AML-193 (cell line): ENCODE measurements around the gene PIMREG.

Experiments used
- DNase-seq, 2 experiments: peaks; one replicate each; lab custom pipeline; 2025; lab: John Stamatoyannopoulos, UW

Gene PIMREG, protein sequence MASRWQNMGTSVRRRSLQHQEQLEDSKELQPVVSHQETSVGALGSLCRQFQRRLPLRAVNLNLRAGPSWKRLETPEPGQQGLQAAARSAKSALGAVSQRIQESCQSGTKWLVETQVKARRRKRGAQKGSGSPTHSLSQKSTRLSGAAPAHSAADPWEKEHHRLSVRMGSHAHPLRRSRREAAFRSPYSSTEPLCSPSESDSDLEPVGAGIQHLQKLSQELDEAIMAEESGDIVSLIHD

DNA sequence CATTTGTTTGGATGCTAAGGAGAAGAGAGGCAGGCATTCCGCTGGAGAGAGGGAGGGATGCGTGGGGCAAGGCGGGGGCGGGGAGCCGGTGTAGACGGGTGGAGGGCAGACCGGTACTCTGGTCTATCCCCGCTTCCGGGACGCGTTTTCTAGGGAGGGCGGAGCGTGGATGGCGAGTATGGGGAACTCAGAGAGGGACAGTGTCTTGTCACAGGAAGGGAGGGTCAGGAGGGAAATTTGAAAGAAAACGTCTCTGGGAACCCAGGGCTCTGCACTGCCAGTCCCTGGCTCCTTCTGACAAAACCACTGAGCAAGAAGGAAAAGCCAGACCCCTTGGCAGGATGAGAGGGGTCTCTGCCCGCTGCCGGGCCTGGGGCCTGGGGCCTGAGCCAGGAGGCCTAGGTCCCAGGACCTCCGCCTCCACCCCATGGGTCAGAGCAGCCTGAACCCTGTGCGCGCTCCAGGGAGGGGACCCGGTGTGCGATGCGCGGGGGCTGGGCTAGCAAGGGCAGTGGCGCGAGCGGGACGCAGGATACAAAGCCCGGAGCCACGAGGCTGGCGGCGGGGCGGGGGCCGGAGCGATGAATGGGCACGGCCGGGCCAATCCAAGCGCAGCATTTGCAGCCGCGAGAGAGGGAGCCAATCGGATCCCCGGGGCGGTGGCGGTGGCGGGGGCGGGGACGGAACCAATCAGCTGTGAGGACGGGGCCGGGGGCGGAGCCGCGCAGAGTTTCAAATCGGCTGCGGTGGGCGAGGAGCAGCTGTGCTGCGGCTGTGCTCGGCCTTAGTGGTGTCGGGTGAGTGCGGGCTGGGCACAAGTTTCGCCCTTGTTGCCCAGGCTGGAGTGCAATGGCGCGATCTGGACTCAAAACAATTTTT lies at the start of gene PIMREG:
TSS of gene PIMREG (plus strand) at position 764 of the 879 bp plus-strand sequence. CDS start 656 bp downstream, outside the sequence.
- peak; percentile 69 to 70 for DNase-seq

DNA sequence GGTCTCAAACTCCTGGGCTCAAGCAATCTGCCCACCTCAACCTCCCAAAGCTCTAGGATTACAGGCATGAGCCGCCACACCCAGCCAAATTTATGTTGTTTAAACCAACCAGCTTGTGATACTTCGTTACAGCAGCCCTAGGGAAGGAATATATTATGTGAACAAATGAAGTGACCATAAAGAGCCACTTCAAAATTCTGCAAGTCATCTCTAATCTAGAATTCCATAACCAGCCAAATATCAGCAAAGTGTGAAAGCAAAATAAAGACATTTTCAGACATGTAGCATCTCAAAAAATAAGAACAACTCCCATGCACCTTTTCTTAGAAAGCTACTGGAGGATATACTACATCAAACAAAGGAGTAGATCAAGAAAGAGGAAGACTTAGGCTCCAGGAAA lies 45.3 kb upstream of the PIMREG start:
- no peak for DNase-seq

DNA sequence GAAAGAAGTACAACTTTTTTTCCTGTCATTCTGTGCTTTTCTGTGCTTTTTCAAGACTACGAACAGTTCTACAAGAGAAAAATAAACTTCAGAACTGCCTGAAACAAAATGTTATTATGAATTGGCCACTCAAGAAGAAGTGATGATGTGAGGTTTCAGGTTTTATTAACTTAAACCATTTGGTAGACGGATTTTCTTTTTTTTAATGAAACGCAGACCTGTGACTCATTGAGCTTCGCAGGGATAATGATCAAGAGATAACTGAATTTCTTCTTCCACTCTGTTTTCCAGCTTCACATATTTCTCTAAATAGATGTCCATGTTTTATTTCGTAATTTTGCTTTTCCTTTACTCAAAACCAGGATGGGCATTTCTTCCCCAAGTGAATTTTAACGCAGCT lies 42.0 kb upstream of the PIMREG start:
- no peak for DNase-seq

DNA sequence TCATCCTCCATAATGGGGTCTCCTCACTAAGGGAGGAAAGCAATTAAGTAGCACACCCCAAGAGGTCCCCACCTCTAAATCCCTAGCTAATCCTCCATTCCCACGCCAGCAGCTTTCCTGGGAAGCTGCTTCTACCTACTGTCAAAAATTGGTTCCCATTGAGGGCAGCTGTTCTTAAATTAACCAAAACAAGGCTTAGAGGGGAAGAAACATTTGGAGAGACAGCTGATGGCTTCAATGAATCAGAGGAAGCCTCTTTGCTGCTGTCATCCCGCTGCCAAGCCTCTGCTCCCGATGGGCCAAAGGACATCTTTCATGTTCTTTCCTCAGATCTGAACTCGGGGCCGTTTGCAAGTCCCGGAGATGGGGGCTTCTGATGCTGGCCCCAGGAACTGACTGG lies 36.0 kb upstream of the PIMREG start:
- no peak for DNase-seq

DNA sequence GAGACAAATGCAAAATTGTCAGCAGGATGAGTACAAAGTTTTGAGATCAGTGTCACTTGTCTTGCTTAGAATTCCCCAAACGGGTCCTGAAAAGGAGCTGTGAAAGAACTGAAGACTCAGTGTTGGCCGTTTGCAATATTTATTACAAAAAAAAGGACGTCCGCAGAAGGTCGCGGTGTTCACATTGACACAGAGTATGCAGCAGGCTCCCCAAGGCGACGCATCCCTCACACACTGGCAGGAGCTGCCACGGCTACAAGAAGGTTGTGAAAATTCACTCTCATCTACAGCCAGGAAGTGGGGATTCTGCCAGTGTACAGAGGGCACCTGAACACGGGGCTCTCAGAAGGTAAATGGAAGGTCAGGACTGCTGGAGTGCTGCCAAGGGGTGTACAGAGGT lies 35.5 kb upstream of the PIMREG start:
- no peak for DNase-seq

DNA sequence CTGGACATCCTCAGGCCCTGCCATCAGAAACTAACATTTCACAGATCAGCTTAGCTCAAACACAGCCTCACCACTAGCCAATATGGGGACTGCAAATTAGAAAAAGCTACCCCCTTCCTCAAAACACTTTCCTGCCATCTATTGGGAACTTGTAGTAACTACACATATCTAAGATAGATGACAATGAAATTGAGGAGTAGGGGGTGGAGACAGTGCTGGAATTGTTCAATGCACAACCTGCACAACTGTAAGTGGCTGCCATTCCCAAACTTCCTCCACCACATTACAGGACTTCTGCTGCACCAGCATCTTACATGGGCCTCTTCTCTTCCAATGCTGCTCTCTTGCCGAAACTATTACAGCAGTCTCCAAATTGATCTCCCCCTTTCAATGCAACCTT lies 31.2 kb upstream of the PIMREG start:
- DNase-seq, result peak; percentile 12 to 32

DNA sequence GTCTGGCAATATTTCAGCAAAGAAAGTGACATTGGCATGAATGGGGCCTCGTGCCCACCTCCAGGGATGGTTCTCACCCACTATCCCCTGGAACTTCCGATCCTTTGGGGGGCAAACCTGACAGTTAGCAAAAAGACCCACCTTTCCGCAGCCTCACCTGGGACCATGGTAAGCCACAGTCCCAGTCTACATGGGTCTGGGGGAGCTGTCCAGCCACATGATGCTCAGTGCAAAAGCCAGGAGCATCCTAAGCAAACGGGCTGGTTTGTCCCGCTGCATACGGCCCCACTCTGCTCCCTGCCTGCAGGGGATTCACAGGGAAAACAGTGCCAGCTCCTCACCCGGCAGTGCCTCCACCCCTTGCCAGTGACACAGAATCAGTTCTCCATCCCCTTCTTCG lies 28.6 kb upstream of the PIMREG start:
- no peak for DNase-seq

DNA sequence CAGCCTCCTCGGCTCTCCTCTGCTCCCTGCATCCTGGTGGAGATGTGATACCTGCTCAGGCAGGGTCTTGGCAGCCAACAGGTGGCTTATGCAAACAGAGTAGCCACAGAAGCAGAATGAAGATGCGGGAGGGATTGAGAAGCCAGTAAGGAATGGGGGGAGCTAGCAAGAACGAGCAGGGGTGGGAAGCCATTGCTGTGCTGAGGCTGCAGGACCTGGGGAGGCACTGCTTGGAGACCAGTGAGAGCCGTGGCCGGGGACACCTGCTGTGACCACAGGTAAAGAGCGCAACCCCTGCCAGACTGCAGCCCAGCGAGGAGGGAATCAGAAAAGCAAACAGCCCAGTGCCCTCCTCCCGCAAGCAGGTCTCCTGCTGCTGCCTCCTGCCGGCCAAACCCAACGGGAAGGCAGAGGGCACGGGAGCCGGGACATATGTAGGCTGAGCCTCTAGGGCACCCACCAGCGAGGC lies 24.0 kb upstream of the PIMREG start:
- peak in 1 of 2 experiments; percentile 0 for DNase-seq

DNA sequence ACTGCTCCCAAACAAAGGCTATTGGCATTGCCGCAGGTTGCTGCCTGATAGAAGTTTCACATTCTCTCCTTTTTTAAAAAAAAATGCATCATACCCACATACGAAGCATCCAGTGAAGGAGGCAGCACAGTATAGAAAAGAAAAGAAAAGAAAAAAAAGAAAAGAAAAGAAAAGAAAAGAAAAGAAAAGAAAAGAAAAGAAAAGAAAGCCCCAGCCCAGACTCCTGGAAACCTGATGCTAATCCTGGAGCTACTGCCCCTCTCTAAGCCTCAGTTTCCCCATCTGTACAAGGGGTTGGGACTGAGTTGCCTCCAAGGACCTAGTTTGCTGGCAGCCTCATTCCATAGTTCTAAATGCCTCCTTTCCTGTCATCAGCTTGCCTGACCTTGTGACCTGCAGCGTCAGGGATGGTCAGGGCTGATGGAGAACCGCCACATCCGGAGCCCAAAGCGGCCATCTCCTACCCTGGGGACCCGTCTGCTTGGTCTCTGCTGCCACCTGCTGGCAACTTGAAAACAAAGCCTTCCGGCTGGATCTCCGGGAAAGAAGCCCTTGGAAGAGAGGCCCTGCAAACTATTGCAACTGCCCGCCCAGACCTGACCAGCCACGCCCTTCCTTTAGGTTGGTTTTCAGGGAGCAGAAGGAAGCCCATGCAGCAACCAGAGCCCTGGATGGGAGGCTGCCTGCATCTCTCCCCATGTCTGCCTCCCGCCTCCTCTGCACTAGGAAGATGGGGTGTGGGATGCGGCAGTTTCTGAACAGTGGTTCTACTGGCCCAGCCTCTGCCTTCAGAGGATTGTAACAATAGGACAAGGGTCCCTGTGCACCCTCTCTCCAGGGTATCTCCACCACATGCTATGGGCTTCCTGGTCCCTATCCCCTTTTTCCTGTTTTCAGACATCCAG lies 22.3 kb upstream of the PIMREG start:
- DNase-seq, result peak; percentile 35 to 46

DNA sequence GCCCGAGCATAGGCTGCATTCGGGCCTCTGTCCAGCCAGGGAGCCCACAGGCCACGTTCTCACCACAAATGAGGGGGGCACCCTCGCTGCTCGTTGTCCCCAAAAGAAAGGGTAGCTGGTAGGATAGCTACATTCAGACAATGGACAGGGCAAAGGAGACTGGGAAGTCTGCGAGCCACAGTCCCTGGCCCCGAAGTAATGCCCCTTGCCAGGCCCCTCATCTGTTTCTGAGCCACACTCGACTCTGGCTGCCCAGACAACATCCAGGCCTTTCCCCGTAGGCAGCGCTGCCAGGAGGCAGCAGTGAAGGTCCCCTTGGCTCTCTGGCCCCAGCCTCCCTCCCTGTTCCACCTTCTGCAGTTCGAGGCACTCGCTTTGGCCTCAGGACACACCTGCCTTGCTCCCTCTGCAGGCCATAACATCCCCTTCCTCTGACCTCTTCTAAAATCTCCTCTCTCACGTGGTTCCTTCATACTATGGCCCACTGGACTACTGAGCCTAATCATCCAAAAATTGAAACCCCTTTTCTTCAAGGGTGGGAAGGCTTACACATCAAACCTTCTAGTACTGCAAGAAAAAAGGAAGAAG lies 21.5 kb upstream of the PIMREG start:
- no peak for DNase-seq

DNA sequence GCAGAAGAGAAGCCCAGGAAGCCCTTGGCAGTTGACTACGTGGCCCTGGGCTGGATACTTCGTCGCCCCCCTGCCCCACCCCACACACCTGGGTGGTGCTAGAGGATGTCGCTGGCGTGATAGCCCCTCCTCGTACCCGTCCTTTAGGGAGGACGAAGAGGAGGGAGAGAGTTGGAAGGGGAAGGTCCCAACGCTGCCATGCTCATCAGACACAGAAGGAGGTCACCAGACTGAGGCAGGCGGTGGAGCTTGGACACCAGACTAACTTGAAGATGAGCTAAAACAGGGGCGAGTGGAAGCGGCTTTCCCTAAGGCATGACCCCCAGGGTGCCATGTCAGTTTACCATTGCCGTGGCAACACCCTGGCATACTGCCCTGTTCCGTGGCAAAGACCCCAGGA lies 20.3 kb upstream of the PIMREG start:
- DNase-seq, result no peak

DNA sequence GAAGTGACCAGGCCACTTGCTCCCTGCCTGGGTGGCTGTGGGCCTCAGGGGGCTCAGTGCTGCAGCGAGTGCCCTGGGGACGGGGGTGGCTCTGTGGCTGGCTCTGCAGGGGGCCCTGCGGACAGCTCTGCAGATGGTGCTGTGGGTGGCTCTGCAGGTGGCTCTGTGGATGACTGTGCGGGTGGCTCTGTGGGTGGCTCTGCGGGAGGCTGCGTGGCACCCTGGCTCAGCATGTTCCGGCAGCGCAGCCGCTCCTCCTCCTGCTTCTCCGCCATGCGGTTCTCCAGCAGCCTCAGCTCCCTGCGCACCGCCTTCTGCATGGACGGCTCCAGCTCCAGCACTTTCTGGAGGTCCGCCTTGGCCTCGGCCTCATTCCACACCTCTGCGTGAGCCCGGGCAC lies 18.8 kb upstream of the PIMREG start:
- DNase-seq, result no peak

DNA sequence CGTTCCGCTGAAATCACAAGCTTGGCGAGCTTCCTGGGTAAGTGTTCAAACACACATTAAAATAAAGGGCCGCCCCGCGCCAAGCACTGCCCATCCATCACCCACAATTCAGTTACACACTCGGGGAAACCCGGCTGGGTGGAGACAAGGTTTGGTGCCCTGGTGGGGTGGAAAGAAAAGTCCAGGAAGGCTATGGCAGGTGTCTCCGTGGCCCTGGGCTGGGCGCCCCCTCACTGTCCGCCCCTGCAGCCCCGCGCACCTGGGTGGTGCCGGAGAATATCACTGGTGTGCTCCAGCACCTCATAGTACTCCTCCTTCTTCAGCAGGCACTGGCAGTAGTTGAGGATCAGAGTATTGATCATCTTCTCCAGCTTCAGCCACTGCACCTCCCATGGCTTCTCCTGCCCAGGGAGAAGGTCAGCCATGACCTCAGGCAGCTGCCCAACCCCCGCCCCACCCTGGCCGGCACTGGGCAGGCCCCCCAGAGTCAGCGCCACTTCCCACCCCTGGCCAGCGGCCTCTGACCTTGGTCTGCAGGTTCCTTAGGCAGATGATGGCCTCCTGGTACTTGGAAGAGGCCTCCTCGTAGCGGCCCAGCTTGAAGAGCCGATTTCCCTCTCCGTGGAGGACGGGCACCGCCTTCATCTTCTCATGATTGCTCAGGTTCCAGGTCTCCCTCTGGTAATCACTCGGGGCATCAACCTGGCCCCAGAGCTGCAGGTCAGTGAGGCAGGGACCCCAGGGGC lies 17.7 kb upstream of the PIMREG start:
- DNase-seq, result no peak

DNA sequence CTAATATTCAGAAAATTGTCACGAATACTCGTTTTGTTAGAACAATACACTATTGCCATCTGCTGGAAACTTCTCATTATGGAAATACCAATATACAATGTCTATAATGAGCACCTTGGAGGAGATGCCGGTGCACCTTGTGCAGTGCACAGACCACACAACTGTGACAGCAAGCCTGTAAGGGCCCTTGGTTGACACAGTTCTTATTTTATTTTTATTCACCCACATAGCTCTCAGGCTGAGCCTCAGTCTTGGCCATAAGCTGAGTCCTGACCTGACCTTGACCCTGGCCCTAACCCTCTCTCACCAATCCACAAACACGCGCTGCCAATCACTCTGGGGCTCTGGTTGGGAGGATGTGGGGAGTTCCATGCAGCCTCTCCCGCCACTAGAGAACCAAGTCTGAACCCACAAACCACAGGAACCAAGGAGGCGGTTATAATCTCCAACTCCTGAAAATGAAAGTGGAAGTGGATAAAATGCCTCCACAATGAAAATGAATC lies 16.9 kb upstream of the PIMREG start:
- peak; percentile 1 to 5 for DNase-seq

DNA sequence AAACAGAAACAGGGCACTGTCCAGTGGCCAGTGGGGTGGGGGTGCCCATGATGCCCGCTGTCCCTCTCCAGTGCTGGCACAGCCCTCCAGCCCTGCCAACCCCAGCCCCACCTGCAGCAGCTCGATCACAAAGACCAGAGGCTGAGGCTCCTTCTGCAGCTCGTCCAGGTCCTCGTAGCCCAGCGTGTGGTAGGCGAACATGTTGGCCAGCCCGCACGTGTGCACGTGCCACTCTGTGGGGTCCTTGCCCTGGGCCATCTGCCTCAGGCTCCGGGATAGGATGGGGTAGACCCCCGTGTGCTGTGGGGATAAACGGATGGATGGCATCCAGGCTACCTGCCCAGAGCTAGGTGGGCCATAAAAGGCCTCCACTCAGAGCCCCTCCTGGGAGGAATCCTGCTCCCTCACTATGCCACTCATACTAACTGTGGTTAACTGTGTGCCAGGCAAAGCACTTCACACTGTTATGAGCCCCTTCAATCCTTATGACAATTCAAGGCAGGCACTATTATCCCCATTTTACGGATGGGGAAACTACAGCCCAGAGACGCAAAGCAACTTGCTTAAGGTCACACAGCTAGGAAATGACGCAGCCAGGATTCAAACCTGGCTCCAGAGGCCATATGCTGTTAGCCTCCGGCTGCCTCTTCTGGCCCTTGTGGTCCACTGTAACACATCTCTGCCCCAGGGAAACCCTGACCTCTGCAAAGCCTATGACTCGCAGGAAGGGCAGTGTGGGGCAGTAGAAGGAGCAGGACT lies 15.9 kb upstream of the PIMREG start:
- DNase-seq, result no peak

DNA sequence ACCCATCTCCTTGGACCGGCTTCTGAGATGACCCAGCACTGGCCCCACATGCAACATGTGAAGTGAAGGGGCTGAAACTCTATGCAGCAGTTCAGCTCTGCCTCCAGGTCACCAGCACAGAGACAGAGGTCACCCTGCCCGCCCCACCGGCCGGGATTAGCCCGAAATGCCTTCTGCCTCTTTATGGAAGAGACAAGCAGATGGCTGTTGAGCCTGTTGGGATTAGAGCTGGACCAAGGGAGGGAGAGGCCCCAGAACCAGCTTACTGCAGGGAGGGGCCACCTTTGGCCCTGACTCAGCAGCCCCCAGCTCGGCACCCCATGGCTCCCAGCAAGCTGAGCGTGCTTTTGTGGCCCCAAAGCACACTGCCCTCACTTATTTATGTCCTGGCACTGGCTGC lies 15.0 kb upstream of the PIMREG start:
- no peak for DNase-seq

DNA sequence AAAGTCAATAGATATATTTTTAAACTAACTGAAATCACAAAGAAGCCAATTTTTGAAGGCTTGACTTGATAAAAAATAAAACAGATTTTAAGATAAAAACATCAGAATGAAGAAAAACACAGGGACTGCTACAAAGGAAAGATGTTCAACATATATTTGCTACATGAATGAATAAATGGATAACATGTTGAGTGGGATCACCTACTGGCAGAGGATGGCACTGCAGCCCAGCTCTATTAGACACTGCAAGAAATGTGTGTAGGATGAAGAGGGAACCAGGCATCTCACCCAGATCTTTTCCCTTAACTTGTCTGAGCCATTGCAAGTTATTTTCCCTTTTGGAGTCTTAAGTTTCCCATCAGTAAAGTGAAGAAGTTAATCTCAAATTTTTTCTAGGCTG lies 13.5 kb upstream of the PIMREG start:
- DNase-seq, result no peak

DNA sequence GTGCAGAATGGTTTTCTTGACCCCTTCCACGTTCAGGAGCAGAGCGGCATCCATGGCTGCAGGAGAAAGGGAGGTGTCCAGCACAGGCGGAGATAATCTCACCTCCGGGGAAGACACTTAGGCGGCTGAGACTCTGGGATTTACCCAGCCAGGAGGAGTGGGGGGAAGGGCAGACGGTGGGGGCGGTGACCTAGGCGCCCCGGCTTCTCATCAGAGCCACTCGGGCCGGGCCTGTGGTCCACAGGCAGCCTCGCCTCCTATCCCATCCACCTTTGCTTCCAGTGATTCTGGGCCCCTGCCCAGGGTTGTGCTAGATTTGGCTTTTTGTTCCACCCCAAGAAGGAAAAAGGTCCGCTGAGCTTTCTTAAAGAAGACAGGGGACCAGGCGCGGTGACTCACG lies 9.2 kb upstream of the PIMREG start, which contains the start of gene AIPL1:
TSS of gene AIPL1 (minus strand) at position 71 of the 400 bp plus-strand sequence. CDS start at position 54, 17 bp downstream.
- DNase-seq, result no peak

DNA sequence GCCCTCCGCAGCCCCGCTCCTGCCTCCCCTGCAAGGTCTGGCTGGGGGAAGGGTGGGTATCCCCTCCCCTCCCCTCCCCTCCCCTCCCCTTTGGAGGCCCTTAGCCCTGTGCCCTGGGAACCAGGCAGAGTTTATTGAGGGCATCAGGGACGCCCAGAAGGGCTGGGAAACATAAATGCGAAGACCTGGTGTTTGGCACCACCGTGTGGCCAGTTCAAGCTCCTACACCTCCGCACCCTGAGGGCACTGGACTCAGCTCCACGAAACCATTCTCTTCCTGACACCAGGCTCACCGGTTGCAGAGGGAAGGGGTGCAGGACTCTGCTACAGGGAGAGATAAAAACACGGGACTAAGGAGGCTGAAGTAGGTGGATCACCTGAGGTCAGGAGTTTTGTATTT lies 8.3 kb upstream of the PIMREG start:
- peak; percentile 12 to 15 for DNase-seq

DNA sequence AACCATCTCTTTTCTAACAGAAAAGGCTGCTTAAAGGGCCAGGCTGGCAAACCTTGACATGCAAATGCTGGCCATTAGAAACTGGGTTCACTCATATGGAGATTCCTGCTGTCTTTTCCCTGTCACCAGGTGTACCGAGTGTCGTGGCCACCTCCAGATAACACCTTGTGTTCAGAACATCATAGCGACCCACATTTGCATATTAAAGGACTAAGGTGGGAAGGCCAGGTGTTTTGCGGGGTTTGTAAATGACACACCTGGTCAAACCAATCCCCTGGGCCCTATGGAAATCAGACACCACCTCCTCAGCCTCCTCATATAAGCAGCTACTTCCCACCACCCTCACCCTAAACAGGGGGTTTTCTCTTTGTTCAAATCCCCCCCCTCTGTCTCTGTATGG lies 6.8 kb upstream of the PIMREG start:
- no peak for DNase-seq
